ENCODE measurements around the gene TRIM9. TPM values are rescaled to one million over a fixed set of nuclear protein-coding genes. Genes with fewer than 3 reads are reported as not detected.

TRIM9 gene
- total RNA-seq, 2 experiments from 2014 or later, result 0.19 to 0.45 TPM

GRCh38 chr14:50955373-50956043 lies 139.4 kb downstream of the TRIM9 start:
- no peaks in the 10 kb centered on the region for H3K36me3 Mint-ChIP-seq (ENCODE audit: low read depth)
- no peaks in the 10 kb centered on the region for H3K36me3 ChIP-seq (ENCODE audit: insufficient read depth, low read length)
- H3K9me3 Mint-ChIP-seq, result no peaks in the 10 kb centered on the region
- ATAC-seq (ENCODE audit: poor library complexity), result no peak
- H3K4me3 ChIP-seq (ENCODE audit: low read length), result no peak overlapping the region
- no peaks in the 10 kb centered on the region for H3K27me3 ChIP-seq (ENCODE audit: control insufficient read depth in 1 of 2, insufficient read depth in 2 of 2, low read length in 2 of 2)
- ChIA-PET CTCF (no interaction called here), POLR2A (no interaction called here)
- H3K4me3 Mint-ChIP-seq, result no peak overlapping the region
- H3K4me1 ChIP-seq (ENCODE audit: insufficient read depth, low read length), result no peaks in the 10 kb centered on the region
- no peaks in the 10 kb centered on the region for H3K27me3 Mint-ChIP-seq
- intact Hi-C loops (cut with DNase I, micrococcal nuclease), result loop anchor here in 1 of 2 experiments (10.0 kb wide), 1 partner anchor 829 kb away; no protein-coding TSS in a partner anchor
- H3K27ac ChIP-seq (ENCODE audit: low read depth in 1 of 2, low read length in 2 of 2), result no peak overlapping the region
- TF ChIP-seq CTCF (IDR thresholded peaks at IDR 0.05), result no peak
- no peak overlapping the region for H3K27ac Mint-ChIP-seq
- H3K9me3 ChIP-seq (ENCODE audit: control insufficient read depth in 1 of 2, insufficient read depth in 1 of 2, low read length in 2 of 2), result no peaks in the 10 kb centered on the region
- DNase-seq, result peak in 2 of 14 experiments; percentile 35 to 57
- no peaks in the 10 kb centered on the region for H3K4me1 Mint-ChIP-seq (ENCODE audit: low read depth)

DNA sequence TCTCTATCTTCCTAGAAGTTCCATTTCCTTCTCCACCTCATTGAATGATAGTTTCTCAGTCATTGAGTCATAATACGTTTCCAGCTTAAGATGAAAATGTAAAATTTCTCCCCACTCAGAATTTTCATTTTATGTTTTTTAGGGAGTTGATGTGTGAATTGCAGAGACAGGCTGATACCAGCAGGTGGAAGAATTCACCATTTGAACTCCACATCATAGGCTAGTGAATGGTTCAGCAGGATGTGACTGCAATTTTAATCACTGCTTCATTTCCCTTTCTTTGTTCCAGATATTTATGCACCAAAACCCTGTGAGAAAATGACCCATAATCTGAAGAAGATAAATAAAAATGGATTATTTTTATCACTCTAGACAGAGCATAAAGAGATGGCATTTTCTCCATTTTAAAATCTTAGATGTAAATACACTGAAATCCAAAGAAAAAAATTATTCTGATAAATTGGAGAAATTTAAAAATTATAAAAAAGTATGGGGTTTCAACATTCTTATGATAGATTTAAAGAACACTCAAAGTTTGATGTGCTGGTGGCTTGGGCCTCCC lies 140.0 kb downstream of the TRIM9 start:
- Mint-ChIP-seq H3K4me3 (no peak overlapping the region), H3K36me3 (ENCODE audit: low read depth) (no peaks in the 10 kb centered on the region), H3K9me3 (no peaks in the 10 kb centered on the region), H3K27me3 (no peaks in the 10 kb centered on the region), H3K4me1 (ENCODE audit: low read depth) (no peaks in the 10 kb centered on the region), H3K27ac (no peak overlapping the region)
- no peaks in the 10 kb centered on the region for H3K27me3 ChIP-seq (ENCODE audit: control insufficient read depth in 1 of 2, insufficient read depth in 2 of 2, low read length in 2 of 2)
- no peaks in the 10 kb centered on the region for H3K36me3 ChIP-seq (ENCODE audit: insufficient read depth, low read length)
- H3K4me3 ChIP-seq (ENCODE audit: low read length), result no peak overlapping the region
- intact Hi-C loops (cut with DNase I, micrococcal nuclease), result loop anchor here (5.0 to 10.0 kb wide), 2 partner anchors 827 to 830 kb away; no protein-coding TSS in a partner anchor
- ChIA-PET CTCF (no interaction called here), POLR2A (no interaction called here)
- H3K27ac ChIP-seq (ENCODE audit: low read depth in 1 of 2, low read length in 2 of 2), result no peak overlapping the region
- H3K4me1 ChIP-seq (ENCODE audit: insufficient read depth, low read length), result no peaks in the 10 kb centered on the region
- peak; percentile 32 for TF ChIP-seq CTCF (IDR thresholded peaks at IDR 0.05)
- ATAC-seq (ENCODE audit: poor library complexity) (no peak), DNase-seq (peak in 3 of 14 experiments; percentile 16 to 40 (median 33))
- H3K9me3 ChIP-seq (ENCODE audit: control insufficient read depth in 1 of 2, insufficient read depth in 1 of 2, low read length in 2 of 2), result no peaks in the 10 kb centered on the region

- no peaks in the 10 kb centered on the region for H3K9me3 Mint-ChIP-seq
- Histone ChIP-seq H3K9me3 (ENCODE audit: control insufficient read depth in 1 of 2, insufficient read depth in 1 of 2, low read length in 2 of 2) (no peaks in the 10 kb centered on the region), H3K27ac (ENCODE audit: low read depth in 1 of 2, low read length in 2 of 2) (no peak overlapping the region), H3K4me3 (ENCODE audit: low read length) (no peak overlapping the region), H3K36me3 (ENCODE audit: insufficient read depth, low read length) (no peaks in the 10 kb centered on the region), H3K4me1 (ENCODE audit: insufficient read depth, low read length) (no peaks in the 10 kb centered on the region), H3K27me3 (ENCODE audit: control insufficient read depth in 1 of 2, insufficient read depth in 2 of 2, low read length in 2 of 2) (no peaks in the 10 kb centered on the region)
- intact Hi-C loops (cut with DNase I, micrococcal nuclease), result loop anchor here (5.0 to 10.0 kb wide), 2 partner anchors 829 to 831 kb away; no protein-coding TSS in a partner anchor
- no peaks in the 10 kb centered on the region for H3K36me3 Mint-ChIP-seq (ENCODE audit: low read depth)
- H3K27me3 Mint-ChIP-seq, result no peaks in the 10 kb centered on the region
- no peak for TF ChIP-seq CTCF (IDR thresholded peaks at IDR 0.05)
- H3K4me3 Mint-ChIP-seq, result no peak overlapping the region
- H3K4me1 Mint-ChIP-seq (ENCODE audit: low read depth), result no peaks in the 10 kb centered on the region
- ChIA-PET CTCF (no interaction called here), POLR2A (no interaction called here)
- no peak for ATAC-seq (ENCODE audit: poor library complexity)
- H3K27ac Mint-ChIP-seq, result no peak overlapping the region
- no peak for DNase-seq
These were observed 141.4 kb downstream of the TRIM9 start for GRCh38 chr14:50953502-50953901.

Measured in CD4-positive, alpha-beta T cell (primary cell).